Right renal pelvis (tissue), 4 donors: Measurements from ENCODE around the gene ANKS1B. TPM values are rescaled to one million over a fixed set of nuclear protein-coding genes. Genes with fewer than 3 reads are reported as not detected.
"Not testable (repeated sequence)": the region's sequence is repeated elsewhere in the genome, so short reads cannot be mapped to it uniquely, and the experiment has no call there.

Experiments
- DNase-seq, 4 donors: peaks; one replicate each; pipeline ENCODE4 v3.0.0-alpha.2; 2013; ENCODE audit warnings: low read depth in 4 of 4, low spot score in 3 of 4, missing footprints in 1 of 4
- polyA plus RNA-seq, 4 donors: library from polyadenylated mRNA; unstranded; fragments of 120-200 nt; gene quantifications; one replicate each; pipeline ENCODE4 v1.2.1, GENCODE V29; 2013; ENCODE audit not compliant: insufficient read length in 4 of 4

Gene ANKS1B
- polyA plus RNA-seq, 4 donors, result 3.1 to 3.9 (median 3.7) TPM

DNA sequence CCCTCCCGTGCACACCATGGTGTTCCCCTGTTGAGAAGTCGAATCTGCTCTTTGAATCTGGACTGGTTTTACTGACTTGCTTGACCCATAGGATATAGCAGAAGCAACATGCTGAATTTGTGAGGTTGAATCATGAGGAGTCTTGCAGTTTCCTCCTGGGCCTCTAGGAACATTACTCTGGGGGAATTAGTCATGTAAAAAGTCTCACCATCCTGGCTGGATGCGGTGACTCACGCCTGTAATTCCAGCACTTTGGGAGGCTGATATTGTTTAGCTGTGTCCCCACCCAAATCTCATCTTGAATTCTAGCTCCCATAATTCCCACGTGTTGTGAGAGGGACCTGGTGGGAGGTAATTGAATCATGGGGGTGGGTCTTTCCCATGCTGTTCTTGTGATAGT, 1228.9 kb downstream of the ANKS1B start:
- DNase-seq, result not testable (repeated sequence)

- no peak for DNase-seq
These were observed 1230.6 kb downstream of the ANKS1B start for GRCh38 chr12:98754095-98754494.

GRCh38 chr12:98752726-98753125, 1232.0 kb downstream of the ANKS1B start:
- DNase-seq, result no peak

DNA sequence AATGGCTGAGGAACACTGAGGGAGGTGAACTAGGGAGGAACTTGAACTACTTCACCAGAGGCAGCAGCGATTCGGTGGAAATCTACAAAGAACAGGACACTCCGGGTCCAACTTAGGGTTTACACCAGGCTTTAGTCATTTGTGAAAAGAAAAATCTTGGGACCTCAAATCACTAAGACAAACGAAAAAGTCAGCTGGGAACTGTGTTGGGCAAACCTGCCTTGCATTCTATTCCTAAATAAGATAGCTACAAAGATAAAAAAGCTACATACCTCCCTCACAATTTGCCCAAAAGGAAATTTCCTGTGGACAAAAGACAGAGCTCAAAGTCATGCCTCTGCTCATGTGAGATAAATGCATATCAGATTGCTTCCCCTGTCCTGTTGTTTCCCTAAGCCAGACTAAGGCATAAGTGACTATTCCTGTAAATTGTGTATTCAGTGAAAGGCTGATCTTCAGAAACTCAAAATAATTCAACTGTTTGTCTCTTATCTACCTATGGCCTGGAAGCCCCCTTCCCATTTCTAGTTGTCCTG, 1233.1 kb downstream of the ANKS1B start:
- no peak for DNase-seq

- no peak for DNase-seq
These were observed 1234.2 kb downstream of the ANKS1B start for GRCh38 chr12:98750511-98750910.

DNA sequence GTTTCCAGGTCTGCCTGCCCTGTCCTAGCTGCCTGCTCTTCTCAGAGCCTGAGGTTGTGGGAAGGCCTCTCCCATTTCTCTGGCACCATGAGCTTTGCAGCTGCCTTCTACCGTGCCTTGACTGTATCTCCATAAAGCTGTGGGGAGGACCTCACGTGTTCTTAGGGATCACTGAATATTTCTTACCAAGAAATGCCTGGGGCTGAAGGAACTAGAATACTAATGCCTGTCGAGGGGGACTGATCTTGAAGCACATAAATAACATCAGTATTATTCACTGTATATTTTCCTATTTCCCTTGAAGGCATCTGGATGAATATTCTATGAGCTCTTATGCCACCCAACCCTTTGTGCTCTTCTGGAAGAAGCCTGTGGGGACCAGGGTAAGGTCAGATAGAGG, 1236.3 kb downstream of the ANKS1B start:
- DNase-seq, result no peak

- DNase-seq, result peak in 1 of 4 donors; percentile 31
These were observed 1239.0 kb downstream of the ANKS1B start for GRCh38 chr12:98745578-98746391.

DNA sequence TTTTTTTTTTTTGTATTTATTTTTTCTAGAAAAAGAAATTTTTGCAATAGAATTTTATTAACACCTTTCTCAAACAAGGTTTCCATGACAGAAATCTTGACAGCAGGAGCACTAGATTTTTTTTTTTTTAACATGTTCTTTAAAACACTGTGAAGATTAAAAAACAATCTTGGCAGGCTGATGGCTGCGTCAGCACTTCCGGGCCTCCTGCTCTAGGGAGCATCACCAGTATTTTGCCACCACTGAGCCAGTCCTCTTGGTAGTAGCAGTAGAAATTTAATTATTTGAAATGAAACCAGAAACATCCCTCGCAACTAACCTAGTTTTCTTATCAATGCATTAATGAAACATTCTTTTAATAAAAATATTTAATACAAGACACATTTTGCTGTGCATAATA, 1240.1 kb downstream of the ANKS1B start:
- DNase-seq, result no peak

- DNase-seq, result no peak
These were observed 1241.3 kb downstream of the ANKS1B start for GRCh38 chr12:98743362-98743953.

DNA sequence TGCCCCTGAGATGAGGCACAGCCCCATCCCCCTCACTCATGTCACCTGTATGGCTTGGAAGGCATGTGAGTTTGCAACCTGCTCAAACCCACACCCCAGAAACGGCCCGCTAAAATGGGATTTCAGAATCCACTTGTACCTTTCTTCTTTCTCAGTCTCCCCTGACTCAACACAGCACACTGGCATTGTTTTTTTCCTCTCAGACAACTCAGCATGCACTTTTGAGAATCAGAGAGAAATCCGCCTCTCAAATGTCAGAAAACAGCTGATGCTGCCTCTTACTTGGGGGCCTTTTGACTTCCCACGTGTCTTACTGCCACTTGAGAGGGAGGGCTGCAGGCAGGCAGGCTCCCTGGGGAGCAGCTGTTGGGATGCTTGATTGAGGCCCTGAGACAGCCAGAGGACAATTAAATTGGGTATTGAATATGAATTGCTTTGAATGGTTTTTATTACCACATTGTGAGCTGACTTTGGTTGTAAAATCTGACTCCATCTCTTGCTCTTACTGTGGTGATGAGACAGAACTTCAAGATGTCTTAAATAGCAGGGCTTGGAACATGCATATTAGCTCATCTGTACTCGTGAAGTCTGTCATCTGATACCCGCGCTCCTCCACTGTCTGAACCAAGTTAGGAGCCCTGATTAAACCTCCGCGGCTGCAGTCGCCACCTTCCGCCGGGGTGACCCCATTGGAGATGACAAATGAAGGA, 1243.0 kb downstream of the ANKS1B start:
- no peak for DNase-seq

DNA sequence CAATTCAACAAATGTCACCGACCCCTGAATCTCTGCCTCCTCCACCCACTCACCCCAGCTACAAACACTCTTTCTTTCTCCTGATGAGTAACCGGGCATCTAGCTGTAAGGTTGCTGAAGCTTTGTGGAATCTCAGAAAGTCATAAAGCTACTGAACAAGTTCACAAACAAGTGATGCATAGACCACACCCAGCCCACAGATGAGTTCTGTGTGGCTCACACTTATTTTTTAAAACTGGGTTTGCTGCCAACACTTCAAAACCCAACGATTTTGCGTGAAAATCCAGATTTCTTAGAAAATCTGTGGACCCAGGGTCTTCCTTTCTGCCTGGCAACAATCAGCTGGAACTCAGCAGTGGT, 1243.6 kb downstream of the ANKS1B start:
- no peak for DNase-seq

GRCh38 chr12:98740751-98741150, 1244.0 kb downstream of the ANKS1B start:
- DNase-seq, result no peak

GRCh38 chr12:98738539-98738938, 1246.2 kb downstream of the ANKS1B start:
- no peak for DNase-seq

GRCh38 chr12:98738002-98738401, 1246.7 kb downstream of the ANKS1B start:
- DNase-seq, result no peak

DNA sequence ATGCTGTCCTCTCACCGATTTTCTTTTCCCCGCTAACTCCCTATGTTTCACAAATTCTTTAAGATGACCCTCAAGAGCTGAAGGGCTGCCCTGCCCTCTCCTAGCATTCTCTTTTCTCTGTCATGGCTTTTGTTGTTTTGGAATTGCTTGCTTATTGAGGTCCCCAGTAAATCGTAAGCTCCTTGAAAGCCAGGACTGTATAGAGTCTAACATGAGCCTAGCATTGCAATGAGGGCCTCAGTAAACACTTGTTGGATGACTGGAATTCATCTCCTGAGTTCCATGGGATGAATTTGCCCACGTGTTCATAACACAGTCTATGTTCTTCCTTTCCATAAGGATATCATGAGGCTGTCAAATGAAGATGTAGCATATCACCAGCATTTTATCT, 1247.4 kb downstream of the ANKS1B start:
- DNase-seq, result no peak

DNA sequence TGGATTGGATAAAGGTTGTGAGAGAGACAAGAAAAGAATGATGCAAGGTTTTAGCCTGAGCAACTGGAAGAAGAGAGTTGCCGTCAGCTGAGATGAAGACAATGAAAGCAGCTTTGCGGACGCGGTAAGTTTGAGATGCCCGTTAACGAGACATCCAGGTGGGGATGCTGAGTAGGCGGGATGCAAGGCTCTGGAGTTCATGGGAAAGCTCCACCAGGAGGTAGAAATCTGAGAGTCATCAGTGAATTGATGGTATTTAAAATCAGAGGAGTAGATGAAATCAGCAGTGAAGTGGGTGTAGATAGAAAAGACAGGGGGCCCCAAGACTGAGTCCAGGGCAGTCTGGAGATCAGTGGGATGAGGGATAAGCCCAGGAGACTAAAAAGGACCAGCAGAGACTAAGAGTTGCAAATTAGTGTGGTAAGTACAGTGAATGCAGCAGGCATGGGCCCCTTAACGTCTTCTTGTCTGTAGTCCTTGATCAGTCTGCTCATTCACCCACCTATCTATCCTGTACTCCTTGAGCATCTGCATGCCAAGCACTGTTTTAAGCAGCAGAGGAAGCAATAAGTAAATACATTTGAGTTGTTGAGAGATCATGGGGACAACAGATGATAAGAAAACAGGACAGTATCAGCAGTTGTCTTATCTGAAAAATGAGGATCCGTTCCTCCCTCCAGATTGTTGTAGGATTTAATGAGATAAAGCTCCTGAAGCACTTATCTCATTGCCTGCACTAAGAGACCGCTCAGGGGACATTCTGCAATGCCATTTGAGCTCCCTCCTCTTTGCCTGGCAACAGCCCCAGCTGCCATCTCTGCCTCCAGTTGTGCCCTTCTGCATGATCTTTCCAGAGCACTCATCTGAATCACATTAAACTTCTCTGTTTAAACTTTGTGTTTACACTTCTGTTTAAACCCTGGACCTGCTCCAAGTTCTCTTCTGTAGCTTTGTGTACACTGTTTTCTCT, 1248.1 kb downstream of the ANKS1B start:
- DNase-seq, result no peak

GRCh38 chr12:98735821-98736220, 1248.9 kb downstream of the ANKS1B start:
- DNase-seq, result no peak

DNA sequence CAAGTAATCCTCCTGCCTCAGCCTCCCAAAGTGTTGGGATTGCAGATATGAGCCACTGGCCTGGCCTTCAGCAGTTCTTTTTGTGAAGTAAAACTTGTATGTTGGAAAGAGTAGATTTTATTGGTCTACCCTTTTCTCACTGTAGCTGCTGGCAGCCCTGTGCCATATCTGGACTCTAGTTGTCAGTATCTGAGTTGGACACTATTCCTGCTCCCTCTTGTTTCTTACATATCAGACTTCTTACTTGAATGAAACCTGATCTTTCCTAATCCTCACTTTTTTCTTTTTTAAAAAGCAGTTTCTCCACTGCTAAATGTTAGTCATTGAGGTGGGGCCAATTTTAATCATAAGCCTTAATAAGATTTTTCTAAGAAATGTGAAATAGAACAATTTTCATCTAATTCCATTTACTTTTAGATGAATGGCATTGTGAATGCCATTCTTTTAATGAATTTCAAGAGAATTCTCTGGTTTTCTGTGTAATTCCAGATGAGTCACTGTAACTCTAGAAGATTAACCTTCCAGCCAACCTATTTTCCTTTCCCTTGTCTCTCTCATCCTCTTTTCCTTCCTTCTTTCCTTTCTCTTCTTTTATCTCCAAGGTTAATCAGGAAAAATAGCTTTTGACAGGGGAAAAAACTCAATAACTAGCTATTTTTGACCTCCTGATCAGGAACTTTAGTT, 1250.9 kb downstream of the ANKS1B start:
- DNase-seq, result no peak

- no peak for DNase-seq
These were observed 1254.3 kb downstream of the ANKS1B start for GRCh38 chr12:98730412-98730811.

- no peak for DNase-seq
These were observed 1257.5 kb downstream of the ANKS1B start for GRCh38 chr12:98727196-98727595.
